NOMO-1 treated with DMSO at 0.1 percent for 48 hours (cell line): ENCODE results near the gene GPR152.

Source experiments
- DNase-seq: peaks from one replicate; lab custom pipeline; 2025; ENCODE audit not compliant: unreplicated experiment; lab: John Stamatoyannopoulos, UW

The GPR152 gene

DNA sequence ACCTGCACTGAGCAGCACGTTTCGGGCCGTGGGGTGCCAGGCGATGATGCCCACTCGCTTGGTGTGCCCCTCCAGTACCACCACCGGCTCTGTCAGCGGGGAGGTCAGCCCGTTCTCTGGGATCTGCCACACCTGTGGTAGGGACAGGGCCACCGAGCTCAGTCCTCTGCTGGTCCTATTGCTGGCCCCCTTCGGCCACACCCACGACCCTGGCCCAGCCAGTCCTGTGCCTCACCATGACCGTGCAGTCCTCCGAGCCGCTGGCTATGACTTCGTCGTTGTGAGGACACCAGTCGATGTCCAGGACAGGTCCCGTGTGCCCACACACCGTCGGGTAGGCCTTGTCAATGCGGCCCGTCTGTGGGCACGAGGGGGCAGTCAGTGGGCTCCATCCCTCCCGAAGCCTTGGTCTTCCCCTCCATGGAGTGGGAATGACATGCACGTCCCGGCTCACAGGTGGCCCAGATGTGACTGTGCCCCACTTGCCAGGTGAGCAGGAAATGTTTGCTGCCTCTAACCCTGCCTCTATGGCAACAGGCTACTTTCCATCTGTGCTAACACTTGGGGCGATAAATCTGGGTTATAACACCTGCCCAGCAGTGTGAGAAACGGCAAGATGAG, 10.7 kb downstream of the GPR152 start:
- DNase-seq, result no peak

GRCh38 chr11:67441098-67441563, 11.4 kb downstream of the GPR152 start:
- no peak for DNase-seq

- no peak for DNase-seq
These were observed 12.1 kb downstream of the GPR152 start for GRCh38 chr11:67440229-67441097.

- DNase-seq, result peak; percentile 32
These were observed 13.0 kb downstream of the GPR152 start for GRCh38 chr11:67439321-67440228.

DNA sequence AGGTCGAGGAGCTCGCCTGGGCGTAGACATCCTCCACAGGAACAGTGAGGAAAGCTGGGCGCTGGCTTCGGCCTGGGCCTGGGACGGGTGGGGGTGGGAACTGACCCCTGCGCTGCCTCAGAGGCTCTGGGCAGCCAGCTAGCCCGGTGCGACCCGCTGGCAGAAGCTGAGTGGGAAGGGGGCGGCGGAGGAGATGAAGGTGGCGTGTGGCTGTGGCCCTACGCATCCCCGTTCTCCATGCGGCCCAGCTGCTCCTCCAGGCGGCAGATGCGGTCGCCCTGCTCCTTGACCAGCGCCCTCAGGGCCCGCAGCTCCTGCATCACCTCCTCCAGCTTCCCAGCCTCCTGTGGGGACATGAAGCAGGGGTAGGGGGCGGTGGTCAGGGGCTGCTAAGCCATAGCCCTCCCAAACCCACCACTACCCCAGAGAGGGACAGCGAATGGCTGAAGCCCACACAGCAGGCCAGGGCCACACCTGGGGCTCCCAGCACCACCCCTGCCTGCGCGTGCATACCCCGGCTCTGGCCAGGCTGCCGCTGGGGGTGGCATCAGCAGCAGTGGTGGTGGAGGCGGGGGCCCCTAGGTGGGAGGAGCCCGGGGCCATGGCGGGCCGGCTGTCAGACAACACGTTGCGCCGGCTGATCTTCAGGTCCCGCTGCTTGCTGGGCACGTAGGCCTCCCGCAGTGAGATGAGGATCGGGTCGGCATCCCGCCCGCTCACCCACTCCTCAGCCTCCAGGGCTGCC, 14.2 kb downstream of the GPR152 start:
- no peak for DNase-seq

DNA sequence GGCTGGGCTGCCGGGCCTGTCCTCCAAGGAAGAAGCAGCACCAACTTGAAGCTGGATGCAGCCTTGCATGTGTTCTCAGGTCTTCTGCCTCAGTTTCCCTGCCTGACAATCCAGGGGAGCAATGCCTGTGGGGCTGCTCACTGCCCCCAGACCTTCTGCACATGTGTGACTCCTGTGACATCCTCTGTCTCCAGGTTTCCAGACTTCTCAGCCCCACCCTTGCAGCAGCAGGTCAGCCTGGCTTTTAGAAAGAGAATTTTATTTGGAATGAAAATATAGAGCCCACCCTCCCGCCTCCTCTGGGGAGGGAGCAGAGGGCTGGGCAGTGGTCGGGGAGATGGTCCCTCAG, 14.7 kb downstream of the GPR152 start:
- DNase-seq, result no peak

DNA sequence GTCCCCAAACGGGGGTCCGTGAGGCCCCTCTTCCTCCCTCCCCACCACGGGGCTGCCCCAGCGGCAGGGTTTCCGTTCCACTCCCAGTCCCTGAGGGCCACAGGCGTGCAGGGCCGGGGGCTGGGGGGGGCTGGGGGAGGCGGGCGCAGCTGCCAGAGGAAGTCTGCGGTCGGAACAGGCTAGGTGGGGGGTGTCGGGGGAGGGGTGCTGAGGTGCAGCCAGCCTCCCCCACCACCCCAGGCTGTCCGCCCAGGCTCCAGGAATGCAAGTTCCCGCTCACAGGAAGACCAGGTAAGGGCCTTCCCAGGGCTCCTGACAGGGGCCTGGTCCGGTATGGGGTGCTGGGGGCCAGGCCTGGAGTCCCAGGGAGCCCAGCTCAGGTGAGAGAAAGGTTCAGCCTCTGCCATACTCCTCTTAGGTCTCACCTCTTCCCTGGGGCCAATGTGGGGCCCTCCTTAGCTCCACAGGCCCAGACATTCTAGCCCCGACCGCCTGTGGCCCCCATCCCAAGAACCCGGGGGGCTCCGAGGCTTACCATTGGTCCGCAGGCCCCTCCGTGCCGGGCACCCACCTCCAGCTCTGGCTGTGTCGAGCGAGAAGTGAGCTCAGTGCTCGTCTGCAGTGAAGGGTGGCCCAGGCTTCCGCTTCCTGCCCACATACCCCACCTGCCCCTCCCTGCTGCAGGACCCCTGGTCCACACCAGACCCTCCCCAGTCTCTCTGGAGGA, 15.3 kb downstream of the GPR152 start, which contains the start of gene PTPRCAP:
TSS of gene PTPRCAP (minus strand) at position 601 of the 727 bp plus-strand sequence. CDS start at position 538, 63 bp downstream.
- no peak for DNase-seq

GRCh38 chr11:67436459-67437081, 16.0 kb downstream of the GPR152 start:
- DNase-seq, result no peak

- no peak for DNase-seq
These were observed 16.6 kb downstream of the GPR152 start for GRCh38 chr11:67435727-67436458.

- no peak for DNase-seq
These were observed 17.4 kb downstream of the GPR152 start for GRCh38 chr11:67435031-67435726.

GRCh38 chr11:67434395-67434881, 18.1 kb downstream of the GPR152 start:
- DNase-seq, result no peak

GRCh38 chr11:67433536-67434394, 18.8 kb downstream of the GPR152 start:
- no peak for DNase-seq

GRCh38 chr11:67432655-67433349, 19.7 kb downstream of the GPR152 start:
- DNase-seq, result no peak

GRCh38 chr11:67431346-67432249, 20.9 kb downstream of the GPR152 start:
- no peak for DNase-seq

DNA sequence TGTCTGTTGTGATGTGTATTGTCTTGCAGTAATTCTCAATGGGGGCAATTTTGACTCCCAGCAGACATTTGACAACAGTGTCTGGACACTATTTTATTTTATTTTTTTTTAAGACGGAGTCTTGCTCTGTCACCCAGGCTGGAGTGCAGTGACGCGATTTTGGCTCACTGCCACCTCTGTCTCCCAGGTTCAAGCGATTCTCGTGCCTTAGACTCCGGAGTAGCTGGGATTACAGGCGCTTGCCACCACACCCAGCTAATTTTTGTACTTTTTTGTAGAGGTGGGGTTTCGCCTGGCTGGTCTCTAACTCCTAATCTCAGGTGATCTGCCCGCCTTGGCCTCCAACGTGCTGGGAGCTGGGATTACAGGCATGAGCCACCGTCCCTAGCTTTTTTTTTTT, 22.8 kb downstream of the GPR152 start:
- DNase-seq, result no peak
